Activated CD8-positive, alpha-beta T cell treated with anti-CD3 and anti-CD28 coated beads, Interleukin-2, amount 10 ng/mL, durations not matched to agents 7 days and 5 days (primary cell): ENCODE measurements around the gene HPCAL1. TPM values are rescaled to one million over a fixed set of nuclear protein-coding genes. Genes with fewer than 3 reads are reported as not detected.
A peak's percentile ranks its signal among the peaks of the same experiment; 100 is the strongest.

ENCODE experiments used
- ATAC-seq: fragments of 150-1000 bp; cut with Tn5 transposase; one replicate; pipeline ENCODE4 v1.10.0; 2021; ENCODE audit warnings: moderate library complexity
- CTCF ChIA-PET: fragments of 350-600 bp; sonication (Branson Sonifier 250); formaldehyde crosslinking; loops from one replicate; lab custom pipeline; 2021; ENCODE audit warnings: antibody characterized with exemption; lab: Charles Lee
- POLR2A ChIA-PET: fragments of 350-600 bp; sonication (Branson Sonifier 250); formaldehyde crosslinking; loops from one replicate; lab custom pipeline; 2021; ENCODE audit warnings: antibody characterized with exemption; lab: Charles Lee
- DNase-seq: peaks from one replicate; pipeline ENCODE4 v3.0.0-alpha.2; 2020
- H3K27ac Mint-ChIP-seq: one replicate; pipeline ENCODE4 v1.8.0; 2021; ENCODE audit warnings: mild to moderate bottlenecking, mixed read lengths
- H3K27me3 Mint-ChIP-seq: one replicate; pipeline ENCODE4 v1.8.0; 2021; ENCODE audit warnings: low read depth, mixed read lengths
- H3K36me3 Mint-ChIP-seq: one replicate; pipeline ENCODE4 v1.8.0; 2021; ENCODE audit warnings: low read depth, mixed read lengths
- H3K4me1 Mint-ChIP-seq: one replicate; pipeline ENCODE4 v1.8.0; 2021; ENCODE audit warnings: low read depth, mixed read lengths
- H3K4me3 Mint-ChIP-seq: one replicate; pipeline ENCODE4 v1.8.0; 2021; ENCODE audit warnings: mild to moderate bottlenecking, mixed read lengths
- H3K9me3 Mint-ChIP-seq: one replicate; pipeline ENCODE4 v1.8.0; 2022; ENCODE audit warnings: mixed read lengths; ENCODE audit not compliant: insufficient read depth
- total RNA-seq, 2 experiments: library from RNA; stranded (reverse); gene quantifications; one replicate each; pipeline ENCODE4 v1.2.3, GENCODE V29; 2021

Gene HPCAL1
- total RNA-seq, 2 experiments from 2014 or later: 55.8 to 56.6 TPM

- no peak for DNase-seq
- H3K27me3 Mint-ChIP-seq: no peaks in the 10 kb centered on the region
- H3K36me3 Mint-ChIP-seq: peaks cover 12% of the 10 kb centered on the region
- H3K4me3 Mint-ChIP-seq: no peak overlapping the region
- H3K4me1 Mint-ChIP-seq: peaks cover 39% of the 10 kb centered on the region
- H3K9me3 Mint-ChIP-seq: no peaks in the 10 kb centered on the region
- ChIA-PET CTCF (interaction anchor here (0.6 to 5.9 kb wide), 36 partner anchors 9 to 659 kb away, joined by 3 to 139 read pairs (median 10); partner anchors contain the start of genes HPCAL1, ODC1 and RRM2), POLR2A (interaction anchor here (1.0 to 1.9 kb wide), 3 partner anchors 109 to 275 kb away, joined by 3 to 5 read pairs (median 4); no protein-coding TSS in a partner anchor)
- no peak for ATAC-seq
- no peak overlapping the region for H3K27ac Mint-ChIP-seq
These were observed 107.5 kb downstream of the HPCAL1 start for GRCh38 chr2:10410001-10410822.

- Mint-ChIP-seq H3K4me1 (peaks cover 37% of the 10 kb centered on the region), H3K27me3 (no peaks in the 10 kb centered on the region), H3K36me3 (peaks cover 12% of the 10 kb centered on the region), H3K9me3 (no peaks in the 10 kb centered on the region), H3K4me3 (no peak overlapping the region), H3K27ac (no peak overlapping the region)
- ChIA-PET POLR2A (no interaction called here), CTCF (interaction anchor here (3.2 to 5.9 kb wide), 6 partner anchors 22 to 283 kb away, joined by 29 to 139 read pairs (median 64); partner anchors contain the start of genes HPCAL1 and RRM2)
- ATAC-seq: no peak
- no peak for DNase-seq
These were observed 108.2 kb downstream of the HPCAL1 start for GRCh38 chr2:10410823-10411437.

GRCh38 chr2:10411557-10411956, 108.9 kb downstream of the HPCAL1 start:
- peaks cover 31% of the 10 kb centered on the region for H3K4me1 Mint-ChIP-seq
- H3K27me3 Mint-ChIP-seq: no peaks in the 10 kb centered on the region
- CTCF ChIA-PET: interaction anchor here (5.8 to 5.9 kb wide), 2 partner anchors 22 to 107 kb away, joined by 74 to 105 read pairs; partner anchors contain the start of gene HPCAL1
- peaks cover 11% of the 10 kb centered on the region for H3K36me3 Mint-ChIP-seq
- H3K9me3 Mint-ChIP-seq: no peaks in the 10 kb centered on the region
- DNase-seq (no peak), ATAC-seq (no peak)
- no peak overlapping the region for H3K4me3 Mint-ChIP-seq
- H3K27ac Mint-ChIP-seq: no peak overlapping the region
- POLR2A ChIA-PET: no interaction called here

GRCh38 chr2:10412380-10412779, 109.7 kb downstream of the HPCAL1 start:
- Mint-ChIP-seq H3K27ac (no peak overlapping the region), H3K27me3 (no peaks in the 10 kb centered on the region)
- ATAC-seq: peak; percentile 17

GRCh38 chr2:10413503-10413902, 110.8 kb downstream of the HPCAL1 start:
- Mint-ChIP-seq H3K4me3 (no peak overlapping the region), H3K27ac (no peak overlapping the region), H3K36me3 (peaks cover 7% of the 10 kb centered on the region), H3K4me1 (peaks cover 18% of the 10 kb centered on the region), H3K27me3 (no peaks in the 10 kb centered on the region), H3K9me3 (no peaks in the 10 kb centered on the region)
- ChIA-PET CTCF (no interaction called here), POLR2A (no interaction called here)
- ATAC-seq (no peak), DNase-seq (no peak)

More at GRCh38 chr2:10412380-10412779, 109.7 kb downstream of the HPCAL1 start:
- peak; percentile 62 for DNase-seq
- Mint-ChIP-seq H3K4me3 (no peak overlapping the region), H3K36me3 (peaks cover 7% of the 10 kb centered on the region), H3K9me3 (no peaks in the 10 kb centered on the region), H3K4me1 (peaks cover 25% of the 10 kb centered on the region)
- POLR2A ChIA-PET: no interaction called here
- CTCF ChIA-PET: interaction anchor here (5.8 kb wide), 1 partner anchor 21 kb away, joined by 74 read pairs; no protein-coding TSS in a partner anchor

GRCh38 chr2:10413991-10414451, 111.3 kb downstream of the HPCAL1 start:
- DNase-seq (no peak), ATAC-seq (no peak)
- POLR2A ChIA-PET: no interaction called here
- H3K4me3 Mint-ChIP-seq: no peak overlapping the region
- H3K27me3 Mint-ChIP-seq: no peaks in the 10 kb centered on the region
- peaks cover 14% of the 10 kb centered on the region for H3K4me1 Mint-ChIP-seq
- CTCF ChIA-PET: no interaction called here
- no peaks in the 10 kb centered on the region for H3K9me3 Mint-ChIP-seq
- no peak overlapping the region for H3K27ac Mint-ChIP-seq
- H3K36me3 Mint-ChIP-seq: peaks cover 6% of the 10 kb centered on the region

GRCh38 chr2:10414591-10414990, 111.9 kb downstream of the HPCAL1 start:
- Mint-ChIP-seq H3K9me3 (no peaks in the 10 kb centered on the region), H3K4me1 (peaks cover 11% of the 10 kb centered on the region), H3K27ac (no peak overlapping the region), H3K36me3 (peaks cover 3% of the 10 kb centered on the region), H3K27me3 (no peaks in the 10 kb centered on the region), H3K4me3 (no peak overlapping the region)
- no peak for DNase-seq
- no peak for ATAC-seq
- ChIA-PET CTCF (no interaction called here), POLR2A (no interaction called here)

- POLR2A ChIA-PET: interaction anchor here (0.9 kb wide), 1 partner anchor 289 kb away, joined by 3 read pairs; no protein-coding TSS in a partner anchor
- Mint-ChIP-seq H3K27ac (no peak overlapping the region), H3K9me3 (no peaks in the 10 kb centered on the region), H3K4me1 (peaks cover 11% of the 10 kb centered on the region), H3K4me3 (no peak overlapping the region), H3K27me3 (no peaks in the 10 kb centered on the region), H3K36me3 (peaks cover 3% of the 10 kb centered on the region)
- CTCF ChIA-PET: no interaction called here
- no peak for ATAC-seq
- DNase-seq: no peak
These were observed 112.3 kb downstream of the HPCAL1 start for GRCh38 chr2:10415048-10415447.

- DNase-seq: no peak
- no peak for ATAC-seq
- Mint-ChIP-seq H3K27ac (no peak overlapping the region), H3K9me3 (no peaks in the 10 kb centered on the region), H3K4me3 (no peak overlapping the region), H3K4me1 (peaks cover 11% of the 10 kb centered on the region), H3K36me3 (peaks cover 3% of the 10 kb centered on the region), H3K27me3 (no peaks in the 10 kb centered on the region)
- POLR2A ChIA-PET: interaction anchor here (0.9 to 1.1 kb wide), 2 partner anchors 9 to 290 kb away, joined by 3 to 4 read pairs; no protein-coding TSS in a partner anchor
- CTCF ChIA-PET: interaction anchor here (2.3 kb wide), 1 partner anchor 112 kb away, joined by 7 read pairs; the partner anchor contains the start of gene HPCAL1
These were observed 112.9 kb downstream of the HPCAL1 start for GRCh38 chr2:10415640-10416039.

- no peaks in the 10 kb centered on the region for H3K27me3 Mint-ChIP-seq
- ATAC-seq (no peak), DNase-seq (no peak)
- H3K4me3 Mint-ChIP-seq: no peak overlapping the region
- H3K36me3 Mint-ChIP-seq: peaks cover 6% of the 10 kb centered on the region
- ChIA-PET CTCF (interaction anchor here (0.6 to 3.0 kb wide), 5 partner anchors 9 to 232 kb away, joined by 3 to 11 read pairs (median 7); partner anchors contain the start of gene HPCAL1), POLR2A (no interaction called here)
- peaks cover 8% of the 10 kb centered on the region for H3K4me1 Mint-ChIP-seq
- no peak overlapping the region for H3K27ac Mint-ChIP-seq
- no peaks in the 10 kb centered on the region for H3K9me3 Mint-ChIP-seq
These were observed 115.0 kb downstream of the HPCAL1 start for GRCh38 chr2:10417551-10418335.
